GM12878 (cell line): Measurements from ENCODE around the gene PLXNB3. TPM values are rescaled to one million over a fixed set of nuclear protein-coding genes. Genes with fewer than 3 reads are reported as not detected.

Experiments used
- ATAC-seq: fragments of 200-7000 bp; cut with Tn5 transposase; 3 replicates; pipeline ENCODE4 v1.9.1; 2020; ENCODE audit warnings: mild to moderate bottlenecking, moderate library complexity
- BruUV-seq: library from RNA; stranded (reverse); fragments of 400-500 nt; replicated peaks from 2 replicates; lab custom pipeline; 2021; lab: Mats Ljungman, UMichigan
- CTCF ChIA-PET: fragments of 300-600 bp; sonication (Branson Sonifier 250); formaldehyde crosslinking; extraction: SDS; loops from one replicate; lab custom pipeline; 2021; ENCODE audit warnings: inconsistent platforms; lab: Yijun Ruan, JAX
- POLR2A ChIA-PET: fragments of 350-600 bp; formaldehyde crosslinking; extraction: SDS; loops from one replicate; lab custom pipeline; 2021; ENCODE audit warnings: inconsistent platforms; lab: Charles Lee
- RAD21 ChIA-PET: fragments of 300-600 bp; sonication (Branson Sonifier 250); formaldehyde crosslinking; loops from one replicate; lab custom pipeline; 2023; ENCODE audit warnings: antibody characterized with exemption; ENCODE audit not compliant: unreplicated experiment; lab: Charles Lee
- SMC1A ChIA-PET: fragments of 300-600 bp; sonication (Branson Sonifier 250); formaldehyde crosslinking; loops from one replicate; lab custom pipeline; 2023; ENCODE audit not compliant: unreplicated experiment, uncharacterized antibody; lab: Charles Lee
- DNase-seq: peaks from one replicate; pipeline ENCODE4 v3.0.0-alpha.2; 2011; ENCODE audit warnings: low read depth, low spot score
- FAIRE-seq: peaks from 3 replicates; lab custom pipeline; 2011; peaks lifted over from hg19 to GRCh38; lab: Jason Lieb, UNC
- H2AFZ ChIP-seq: 2 replicates; pipeline ENCODE4 v1.6.0; 2011; ENCODE audit warnings: low read depth, low read length, control low read depth; ENCODE audit not compliant: control insufficient read depth
- H3K27ac ChIP-seq: 2 replicates; pipeline ENCODE4 v1.5.1; 2011; ENCODE audit warnings: control low read depth; ENCODE audit not compliant: control insufficient read depth, insufficient read depth
- H3K27me3 ChIP-seq, 2 experiments: replicated peaks in 1 of 2; 2 replicates each; pipeline versions ENCODE4 v1.6.0 to v1.6.1; 2011; ENCODE audit warnings: low read length in 1 of 2; ENCODE audit not compliant: control insufficient read depth in 2 of 2, insufficient read depth in 2 of 2
- H3K36me3 ChIP-seq, 2 experiments: 2 replicates each; pipeline ENCODE4 v1.5.1; 2011; ENCODE audit warnings: low read length in 1 of 2; ENCODE audit not compliant: control insufficient read depth in 2 of 2, insufficient read depth in 2 of 2
- H3K4me1 ChIP-seq: 2 replicates; pipeline ENCODE4 v1.6.1; 2011; ENCODE audit warnings: mild to moderate bottlenecking, low read length, moderate library complexity, mixed read lengths; ENCODE audit not compliant: control insufficient read depth, insufficient read depth
- H3K4me2 ChIP-seq: 2 replicates; pipeline ENCODE4 v1.6.0; 2011; ENCODE audit warnings: control low read depth; ENCODE audit not compliant: control insufficient read depth, insufficient read depth
- H3K4me3 ChIP-seq: fragments of 200-600 bp; sonication (generic); 2 replicates; pipeline ENCODE4 v1.5.1; 2016
- H3K79me2 ChIP-seq: 2 replicates; pipeline ENCODE4 v1.6.0; 2011; ENCODE audit warnings: low read length; ENCODE audit not compliant: control insufficient read depth, insufficient read depth
- H3K9ac ChIP-seq: 2 replicates; pipeline ENCODE4 v1.8.0; 2011; ENCODE audit warnings: low read length, control low read depth, mixed read lengths; ENCODE audit not compliant: control insufficient read depth, insufficient read depth
- H3K9me3 ChIP-seq: replicated peaks from 3 replicates; pipeline ENCODE4 v1.5.1; 2011; ENCODE audit warnings: mild to moderate bottlenecking, low read length; ENCODE audit not compliant: control insufficient read depth, insufficient read depth
- H4K20me1 ChIP-seq: 2 replicates; pipeline ENCODE4 v1.6.0; 2011; ENCODE audit not compliant: control insufficient read depth, insufficient read depth
- E2F4 ChIP-seq: IDR thresholded peaks from 2 replicates; pipeline ENCODE4 v1.6.1; 2012; ENCODE audit warnings: low read depth, low read length, improper control_type of control experiment
- REST ChIP-seq: IDR thresholded peaks from 2 replicates; pipeline ENCODE4 v1.6.1; 2012; ENCODE audit warnings: mild to moderate bottlenecking, low read depth, low read length
- SMARCA5 ChIP-seq: fragments of 450-650 bp; IDR thresholded peaks from 2 replicates; pipeline ENCODE4 v1.6.1; 2017; ENCODE audit warnings: mild to moderate bottlenecking
- WGBS: methylation state at CpG from one replicate; pipeline ENCODE4 v1.1.6; 2016; ENCODE audit warnings: low lambda C conversion rate; ENCODE audit not compliant: insufficient replicate concordance, insufficient coverage; ENCODE audit errors: missing lambda C conversion rate; 5-methylcytosine and 5-hydroxymethylcytosine counted together
- in situ Hi-C: fragments of 300-500 bp; cut with MboI; formaldehyde crosslinking; loops from 9 replicates; pipeline ENCODE4 v1.14.3; 2018; ENCODE audit warnings: mixed read lengths
- intact Hi-C: fragments of 100-400 bp; cut with micrococcal nuclease; formaldehyde crosslinking; loops from one replicate; pipeline ENCODE4 v1.14.2; 2022; ENCODE audit not compliant: unreplicated experiment
- polyA plus RNA-seq, 11 experiments: library from polyadenylated mRNA; depleted of rRNA in 4 of 11; unstranded in 6 of 11; stranded (reverse) in 5 of 11; fragments of >200 nt; fragmentation: Nextera tagmentation in 4 of 11; fragmentation: Illumina TruSeq in 1 of 11; extraction: Ambion mirVana in 4 of 11; extraction: Trizol in 1 of 11; gene quantifications; 1 replicate in 1 of 11; 2 replicates in 10 of 11; pipeline versions ENCODE4 v1.2.1 to v1.2.3, GENCODE V29; 2011 to 2016; ENCODE audit warnings: inconsistent platforms in 2 of 11, missing spikeins in 2 of 11, low read depth in 1 of 11
- total RNA-seq, 4 experiments: library from RNA; depleted of rRNA in 3 of 4; stranded (reverse); fragments of >200 nt in 3 of 4; fragmentation: Illumina TruSeq in 1 of 4; extraction: Trizol in 1 of 4; gene quantifications; 2 replicates each; pipeline versions ENCODE4 v1.2.1 to v1.2.3, GENCODE V29; 2013 to 2021

Gene PLXNB3
- total and polyA plus RNA-seq, 10 of the 15 experiments (the other 5 are each of a cell fraction or from before 2014, with no cell fraction given), result 0.06 to 0.68 (median 0.19) TPM; not detected in 4

DNA sequence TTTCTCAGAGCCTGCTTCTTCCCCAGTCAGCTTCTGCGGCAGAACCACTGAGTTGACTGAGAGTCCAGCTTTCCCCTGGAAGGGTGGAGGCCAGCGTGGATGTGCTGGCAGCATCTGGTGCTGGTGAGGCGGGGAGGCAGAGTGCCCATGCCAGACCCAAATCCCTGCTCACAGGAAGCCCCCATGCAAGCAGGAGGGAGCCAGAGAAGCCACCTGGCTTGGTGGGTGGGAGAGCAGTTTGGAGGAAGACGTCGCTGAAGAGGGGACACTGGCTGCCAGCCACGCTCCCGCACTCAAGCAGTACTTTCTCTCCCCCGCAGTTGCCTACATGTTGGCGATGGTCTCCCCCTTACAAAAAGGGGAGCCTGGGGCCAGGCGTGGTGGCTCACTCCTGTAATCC lies 60.3 kb downstream of the PLXNB3 start:
- in situ Hi-C loops, result loop anchor here (25.0 kb wide), 1 partner anchor 637 kb away; the partner anchor contains the start of gene MAGEA1
- SMC1A ChIA-PET, result no interaction called here
- no TSS peak for BruUV-seq
- Histone ChIP-seq H3K4me2 (no peak overlapping the region), H3K4me3 (no peak overlapping the region), H3K4me1 (no peaks in the 10 kb centered on the region), H3K27ac (no peak overlapping the region), H3K9ac (no peak overlapping the region), H3K27me3 (no peaks in the 10 kb centered on the region; a peak in 2 of 4 replicates), H4K20me1 (no peaks in the 10 kb centered on the region), H3K36me3 (no peaks in the 10 kb centered on the region), H2AFZ (no peak overlapping the region), H3K9me3 (no peaks in the 10 kb centered on the region; the same call in 2 of the 3 replicates), H3K79me2 (no peaks in the 10 kb centered on the region)
- FAIRE-seq (no peak), ATAC-seq (no peak), DNase-seq (no peak)
- TF ChIP-seq E2F4 (no peak), REST (no peak), SMARCA5 (no peak)
- WGBS, result 54% methylated on average over 10 of the region's 10 CpGs
- intact Hi-C loops, result no loop called here
- POLR2A ChIA-PET, result no interaction called here
- CTCF ChIA-PET, result no interaction called here
- RAD21 ChIA-PET, result no interaction called here
